HepG2 (cell line): Measurements from ENCODE around the gene CNTF. TPM values are rescaled to one million over a fixed set of nuclear protein-coding genes. Genes with fewer than 3 reads are reported as not detected.
A peak's percentile ranks its signal among the peaks of the same experiment; 100 is the strongest.

Source experiments
- ATAD3A ChIP-seq: sonication (generic); formaldehyde crosslinking; IDR thresholded peaks from 2 replicates; pipeline ENCODE4 v1.4.0; 2020; ENCODE audit warnings: missing genetic modification reagents
- CBFB ChIP-seq: sonication (generic); formaldehyde crosslinking; IDR thresholded peaks from 2 replicates; pipeline ENCODE4 v1.4.0; 2020; ENCODE audit warnings: missing genetic modification reagents
- CEBPB ChIP-seq: IDR thresholded peaks from 2 replicates; pipeline ENCODE4 v1.6.1; 2011; ENCODE audit warnings: low read depth, low read length, improper control_type of control experiment, borderline replicate concordance
- HDAC1 ChIP-seq: sonication (generic); formaldehyde crosslinking; IDR thresholded peaks from 2 replicates; pipeline ENCODE4 v1.5.1; 2020; ENCODE audit warnings: mild to moderate bottlenecking, missing genetic modification reagents
- ISX ChIP-seq: sonication (generic); formaldehyde crosslinking; conservative IDR thresholded peaks from 2 replicates; pipeline ENCODE4 v1.5.0; 2020; ENCODE audit warnings: missing genetic modification reagents
- MAF1 ChIP-seq: sonication (generic); formaldehyde crosslinking; IDR thresholded peaks from 2 replicates; pipeline ENCODE4 v1.5.0; 2020; ENCODE audit warnings: missing genetic modification reagents, borderline replicate concordance
- MTF1 ChIP-seq: sonication (generic); formaldehyde crosslinking; IDR thresholded peaks from 2 replicates; pipeline ENCODE4 v1.5.0; 2020; ENCODE audit warnings: missing genetic modification reagents
- NR1H2 ChIP-seq: sonication (generic); formaldehyde crosslinking; IDR thresholded peaks from 2 replicates; pipeline ENCODE4 v1.8.1; 2022; ENCODE audit warnings: low read depth, missing genetic modification reagents, borderline replicate concordance
- RXRB ChIP-seq: IDR thresholded peaks from 2 replicates; pipeline ENCODE4 v1.6.1; 2016; ENCODE audit warnings: borderline replicate concordance, missing genetic modification reagents, missing compliant biosample characterization
- SKI ChIP-seq: fragments of 450-650 bp; IDR thresholded peaks from one replicate; pipeline ENCODE4 v1.6.1; 2018; ENCODE audit warnings: mild to moderate bottlenecking; ENCODE audit not compliant: partially characterized antibody
- ZNF251 ChIP-seq: sonication (generic); formaldehyde crosslinking; IDR thresholded peaks from 2 replicates; pipeline ENCODE4 v1.9.0; 2021; ENCODE audit warnings: mild to moderate bottlenecking, missing genetic modification reagents
- ZNF446 ChIP-seq: sonication (generic); formaldehyde crosslinking; IDR thresholded peaks from 2 replicates; pipeline ENCODE4 v1.5.0; 2020; ENCODE audit warnings: mild to moderate bottlenecking, missing genetic modification reagents
- ZNF746 ChIP-seq: sonication (generic); formaldehyde crosslinking; IDR thresholded peaks from 2 replicates; pipeline ENCODE4 v1.8.0; 2022; ENCODE audit warnings: mild to moderate bottlenecking, missing genetic modification reagents
- ZSCAN12 ChIP-seq: sonication (generic); formaldehyde crosslinking; IDR thresholded peaks from 2 replicates; pipeline ENCODE4 v1.9.0; 2021; ENCODE audit warnings: mild to moderate bottlenecking, missing genetic modification reagents
- polyA plus RNA-seq, 8 experiments: library from polyadenylated mRNA; depleted of rRNA in 3 of 8; stranded (reverse) in 7 of 8; unstranded in 1 of 8; fragments of >200 nt; fragmentation: Illumina TruSeq in 4 of 8; extraction: Trizol in 4 of 8; gene quantifications; 2 replicates each; pipeline versions ENCODE4 v1.2.1 to v1.2.3, GENCODE V29; 2011 to 2016; ENCODE audit warnings: low read depth in 4 of 8, missing spikeins in 1 of 8, mixed read lengths in 1 of 8; ENCODE audit not compliant: insufficient read depth in 1 of 8
- total RNA-seq, 5 experiments: library from RNA; depleted of rRNA; stranded (reverse); fragments of >200 nt; fragmentation: Illumina TruSeq; extraction: Trizol; gene quantifications; 2 replicates each; pipeline ENCODE4 v1.2.3, GENCODE V29; 2016; ENCODE audit warnings: low read depth in 1 of 5
- TF ChIP-seq, protein P1 (sequence below): sonication (generic); formaldehyde crosslinking; IDR thresholded peaks from 2 replicates; pipeline ENCODE4 v1.5.0; 2020; ENCODE audit warnings: missing genetic modification reagents
- TF ChIP-seq, protein P2 (sequence below): sonication (generic); formaldehyde crosslinking; conservative IDR thresholded peaks from 2 replicates; pipeline ENCODE4 v1.4.0; 2020; ENCODE audit warnings: mild to moderate bottlenecking, missing genetic modification reagents, moderate library complexity
- TF ChIP-seq, protein P3 (sequence below): sonication (generic); formaldehyde crosslinking; IDR thresholded peaks from 2 replicates; pipeline ENCODE4 v1.4.0; 2020; ENCODE audit warnings: missing genetic modification reagents
- TF ChIP-seq, protein P4 (sequence below): sonication (generic); formaldehyde crosslinking; IDR thresholded peaks from 2 replicates; pipeline ENCODE4 v1.8.1; 2023; ENCODE audit warnings: missing genetic modification reagents, inconsistent platforms, borderline replicate concordance
- TF ChIP-seq, protein P5 (sequence below): sonication (generic); formaldehyde crosslinking; IDR thresholded peaks from 2 replicates; pipeline ENCODE4 v1.5.1; 2020; ENCODE audit warnings: missing genetic modification reagents, mild to moderate bottlenecking, borderline replicate concordance
- TF ChIP-seq, protein P6 (sequence below): sonication (generic); formaldehyde crosslinking; IDR thresholded peaks from 2 replicates; pipeline ENCODE4 v1.4.0; 2020; ENCODE audit warnings: missing genetic modification reagents

CNTF gene
- total and polyA plus RNA-seq, 2 of the 13 experiments (the other 11 are each of a cell fraction or from before 2014, with no cell fraction given) = 0.51 to 2.3 TPM

DNA sequence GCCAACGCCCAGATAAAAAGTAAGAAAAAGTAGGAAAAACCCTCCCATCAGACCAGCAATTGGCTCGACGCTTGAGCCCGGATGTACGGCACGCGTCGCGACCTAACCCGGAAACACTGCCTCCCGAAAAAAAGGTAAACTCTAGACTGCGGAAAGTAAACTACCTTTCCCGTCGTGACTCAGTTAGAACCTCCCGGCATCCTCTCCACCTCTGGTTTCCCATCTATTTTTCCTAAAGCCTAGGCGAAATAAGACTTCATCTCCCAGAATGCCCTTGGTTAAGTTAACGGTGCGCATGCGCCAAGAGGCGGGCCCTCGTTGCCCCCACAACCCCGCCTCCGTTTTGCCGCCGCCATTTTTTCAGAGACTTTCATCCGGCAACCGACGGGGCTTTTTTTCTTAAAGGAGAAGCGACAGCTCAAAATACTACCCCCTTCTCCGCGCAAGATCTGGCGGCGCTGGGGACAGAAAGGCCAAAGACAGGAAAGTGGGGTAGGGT, 44.3 kb upstream of the CNTF start (continued):
- TF ChIP-seq, protein P1, sequence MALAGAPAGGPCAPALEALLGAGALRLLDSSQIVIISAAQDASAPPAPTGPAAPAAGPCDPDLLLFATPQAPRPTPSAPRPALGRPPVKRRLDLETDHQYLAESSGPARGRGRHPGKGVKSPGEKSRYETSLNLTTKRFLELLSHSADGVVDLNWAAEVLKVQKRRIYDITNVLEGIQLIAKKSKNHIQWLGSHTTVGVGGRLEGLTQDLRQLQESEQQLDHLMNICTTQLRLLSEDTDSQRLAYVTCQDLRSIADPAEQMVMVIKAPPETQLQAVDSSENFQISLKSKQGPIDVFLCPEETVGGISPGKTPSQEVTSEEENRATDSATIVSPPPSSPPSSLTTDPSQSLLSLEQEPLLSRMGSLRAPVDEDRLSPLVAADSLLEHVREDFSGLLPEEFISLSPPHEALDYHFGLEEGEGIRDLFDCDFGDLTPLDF = no peak; the same call in 1 of the 2 replicates
- TF ChIP-seq, protein P2, sequence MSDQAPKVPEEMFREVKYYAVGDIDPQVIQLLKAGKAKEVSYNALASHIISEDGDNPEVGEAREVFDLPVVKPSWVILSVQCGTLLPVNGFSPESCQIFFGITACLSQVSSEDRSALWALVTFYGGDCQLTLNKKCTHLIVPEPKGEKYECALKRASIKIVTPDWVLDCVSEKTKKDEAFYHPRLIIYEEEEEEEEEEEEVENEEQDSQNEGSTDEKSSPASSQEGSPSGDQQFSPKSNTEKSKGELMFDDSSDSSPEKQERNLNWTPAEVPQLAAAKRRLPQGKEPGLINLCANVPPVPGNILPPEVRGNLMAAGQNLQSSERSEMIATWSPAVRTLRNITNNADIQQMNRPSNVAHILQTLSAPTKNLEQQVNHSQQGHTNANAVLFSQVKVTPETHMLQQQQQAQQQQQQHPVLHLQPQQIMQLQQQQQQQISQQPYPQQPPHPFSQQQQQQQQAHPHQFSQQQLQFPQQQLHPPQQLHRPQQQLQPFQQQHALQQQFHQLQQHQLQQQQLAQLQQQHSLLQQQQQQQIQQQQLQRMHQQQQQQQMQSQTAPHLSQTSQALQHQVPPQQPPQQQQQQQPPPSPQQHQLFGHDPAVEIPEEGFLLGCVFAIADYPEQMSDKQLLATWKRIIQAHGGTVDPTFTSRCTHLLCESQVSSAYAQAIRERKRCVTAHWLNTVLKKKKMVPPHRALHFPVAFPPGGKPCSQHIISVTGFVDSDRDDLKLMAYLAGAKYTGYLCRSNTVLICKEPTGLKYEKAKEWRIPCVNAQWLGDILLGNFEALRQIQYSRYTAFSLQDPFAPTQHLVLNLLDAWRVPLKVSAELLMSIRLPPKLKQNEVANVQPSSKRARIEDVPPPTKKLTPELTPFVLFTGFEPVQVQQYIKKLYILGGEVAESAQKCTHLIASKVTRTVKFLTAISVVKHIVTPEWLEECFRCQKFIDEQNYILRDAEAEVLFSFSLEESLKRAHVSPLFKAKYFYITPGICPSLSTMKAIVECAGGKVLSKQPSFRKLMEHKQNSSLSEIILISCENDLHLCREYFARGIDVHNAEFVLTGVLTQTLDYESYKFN = peak; percentile 14; the same call in 1 of the 2 replicates
- TF ChIP-seq HDAC1 (peak; percentile 43; the same call in 1 of the 2 replicates), ZNF446 (no peak), ZSCAN12 (CRISPR knock-in tag) (no peak), ZNF251 (no peak), CBFB (CRISPR knock-in tag) (no peak), SKI (no peak), MAF1 (CRISPR knock-in tag) (no peak), NR1H2 (CRISPR knock-in tag) (no peak), RXRB (peak; percentile 6; the same call in 1 of the 2 replicates), ZNF746 (CRISPR knock-in tag) (no peak; the same call in 1 of the 2 replicates), ATAD3A (CRISPR knock-in tag) (no peak), ISX (CRISPR knock-in tag) (0 out of 2 replicates have a peak, but pooled peaks have one; percentile 1), CEBPB (no peak), MTF1 (CRISPR knock-in tag) (no peak)
- TF ChIP-seq, protein P3, sequence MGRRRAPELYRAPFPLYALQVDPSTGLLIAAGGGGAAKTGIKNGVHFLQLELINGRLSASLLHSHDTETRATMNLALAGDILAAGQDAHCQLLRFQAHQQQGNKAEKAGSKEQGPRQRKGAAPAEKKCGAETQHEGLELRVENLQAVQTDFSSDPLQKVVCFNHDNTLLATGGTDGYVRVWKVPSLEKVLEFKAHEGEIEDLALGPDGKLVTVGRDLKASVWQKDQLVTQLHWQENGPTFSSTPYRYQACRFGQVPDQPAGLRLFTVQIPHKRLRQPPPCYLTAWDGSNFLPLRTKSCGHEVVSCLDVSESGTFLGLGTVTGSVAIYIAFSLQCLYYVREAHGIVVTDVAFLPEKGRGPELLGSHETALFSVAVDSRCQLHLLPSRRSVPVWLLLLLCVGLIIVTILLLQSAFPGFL (CRISPR knock-in tag) = no peak
- TF ChIP-seq, protein P4, sequence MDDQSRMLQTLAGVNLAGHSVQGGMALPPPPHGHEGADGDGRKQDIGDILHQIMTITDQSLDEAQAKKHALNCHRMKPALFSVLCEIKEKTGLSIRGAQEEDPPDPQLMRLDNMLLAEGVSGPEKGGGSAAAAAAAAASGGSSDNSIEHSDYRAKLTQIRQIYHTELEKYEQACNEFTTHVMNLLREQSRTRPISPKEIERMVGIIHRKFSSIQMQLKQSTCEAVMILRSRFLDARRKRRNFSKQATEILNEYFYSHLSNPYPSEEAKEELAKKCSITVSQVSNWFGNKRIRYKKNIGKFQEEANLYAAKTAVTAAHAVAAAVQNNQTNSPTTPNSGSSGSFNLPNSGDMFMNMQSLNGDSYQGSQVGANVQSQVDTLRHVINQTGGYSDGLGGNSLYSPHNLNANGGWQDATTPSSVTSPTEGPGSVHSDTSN (CRISPR knock-in tag) = no peak
- TF ChIP-seq, protein P5, sequence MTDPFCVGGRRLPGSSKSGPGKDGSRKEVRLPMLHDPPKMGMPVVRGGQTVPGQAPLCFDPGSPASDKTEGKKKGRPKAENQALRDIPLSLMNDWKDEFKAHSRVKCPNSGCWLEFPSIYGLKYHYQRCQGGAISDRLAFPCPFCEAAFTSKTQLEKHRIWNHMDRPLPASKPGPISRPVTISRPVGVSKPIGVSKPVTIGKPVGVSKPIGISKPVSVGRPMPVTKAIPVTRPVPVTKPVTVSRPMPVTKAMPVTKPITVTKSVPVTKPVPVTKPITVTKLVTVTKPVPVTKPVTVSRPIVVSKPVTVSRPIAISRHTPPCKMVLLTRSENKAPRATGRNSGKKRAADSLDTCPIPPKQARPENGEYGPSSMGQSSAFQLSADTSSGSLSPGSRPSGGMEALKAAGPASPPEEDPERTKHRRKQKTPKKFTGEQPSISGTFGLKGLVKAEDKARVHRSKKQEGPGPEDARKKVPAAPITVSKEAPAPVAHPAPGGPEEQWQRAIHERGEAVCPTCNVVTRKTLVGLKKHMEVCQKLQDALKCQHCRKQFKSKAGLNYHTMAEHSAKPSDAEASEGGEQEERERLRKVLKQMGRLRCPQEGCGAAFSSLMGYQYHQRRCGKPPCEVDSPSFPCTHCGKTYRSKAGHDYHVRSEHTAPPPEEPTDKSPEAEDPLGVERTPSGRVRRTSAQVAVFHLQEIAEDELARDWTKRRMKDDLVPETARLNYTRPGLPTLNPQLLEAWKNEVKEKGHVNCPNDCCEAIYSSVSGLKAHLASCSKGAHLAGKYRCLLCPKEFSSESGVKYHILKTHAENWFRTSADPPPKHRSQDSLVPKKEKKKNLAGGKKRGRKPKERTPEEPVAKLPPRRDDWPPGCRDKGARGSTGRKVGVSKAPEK (CRISPR knock-in tag) = no peak
- TF ChIP-seq, protein P6, sequence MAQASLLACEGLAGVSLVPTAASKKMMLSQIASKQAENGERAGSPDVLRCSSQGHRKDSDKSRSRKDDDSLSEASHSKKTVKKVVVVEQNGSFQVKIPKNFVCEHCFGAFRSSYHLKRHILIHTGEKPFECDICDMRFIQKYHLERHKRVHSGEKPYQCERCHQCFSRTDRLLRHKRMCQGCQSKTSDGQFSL (CRISPR knock-in tag) = 0 out of 2 replicates have a peak, but pooled peaks have one; percentile 26
